HCT116 (cell line): ENCODE results near the gene ACTC1. TPM values are rescaled to one million over a fixed set of nuclear protein-coding genes. Genes with fewer than 3 reads are reported as not detected.

Experiments
- ATAC-seq: fragments of 200-7000 bp; cut with Tn5 transposase; 2 replicates; pipeline ENCODE4 v1.9.1; 2020; ENCODE audit warnings: mild to moderate bottlenecking, moderate library complexity
- BruUV-seq: library from RNA; stranded (reverse); fragments of 400-500 nt; replicated peaks from 2 replicates; lab custom pipeline; 2021; lab: Mats Ljungman, UMichigan
- CTCF ChIA-PET: fragments of 300-600 bp; sonication (Branson Sonifier 250); formaldehyde crosslinking; loops from one replicate; lab custom pipeline; 2021; ENCODE audit warnings: antibody characterized with exemption; lab: Charles Lee
- POLR2A ChIA-PET: fragments of 300-600, 350-600 bp; sonication (Branson Sonifier 250); formaldehyde crosslinking; loops from one replicate; lab custom pipeline; 2021; ENCODE audit warnings: antibody characterized with exemption; lab: Charles Lee
- RAD21 ChIA-PET, 2 experiments: fragments of 300-600 bp; sonication (Branson Sonifier 250); formaldehyde crosslinking; loops; one replicate each; lab custom pipeline; 2023; ENCODE audit warnings: low total read pairs in 2 of 2; ENCODE audit not compliant: uncharacterized antibody in 2 of 2, unreplicated experiment in 2 of 2, low non-redundant PET in 1 of 2; lab: Charles Lee
- DNase-seq: peaks from one replicate; pipeline ENCODE4 v3.0.0-alpha.2; 2010; ENCODE audit warnings: low read depth, low spot score
- H2AFZ ChIP-seq: fragments of 200-600 bp; shearing (Covaris generic), sonication (generic); 2 replicates; pipeline ENCODE4 v1.6.1; 2017; ENCODE audit warnings: low read depth, mixed run types, mixed read lengths, antibody characterized with exemption, low read length; ENCODE audit not compliant: poor library complexity, severe bottlenecking
- H3K27ac ChIP-seq: 2 replicates; pipeline ENCODE4 v1.5.1; 2012; ENCODE audit warnings: low read depth, low read length
- H3K27me3 ChIP-seq: fragments of 200-600 bp; sonication (generic); 2 replicates; pipeline ENCODE4 v1.6.1; 2016; ENCODE audit warnings: mixed run types, low read length, mixed read lengths; ENCODE audit not compliant: insufficient read depth
- H3K36me3 ChIP-seq, 2 experiments: fragments of 200-500 bp in 1 of 2; fragments of 200-600 bp in 1 of 2; sonication (Bioruptor generic) in 1 of 2; sonication (generic) in 1 of 2; 2 replicates each; pipeline versions ENCODE4 v1.5.1 to v1.6.1; 2014 to 2016; ENCODE audit warnings: low read length in 2 of 2, inconsistent platforms in 1 of 2, mixed read lengths in 1 of 2, mixed run types in 1 of 2; ENCODE audit not compliant: insufficient read depth in 2 of 2, control insufficient read depth in 1 of 2
- H3K4me1 ChIP-seq, 2 experiments: fragments of 200-600 bp in 1 of 2; sonication (generic) in 1 of 2; 2 replicates each; pipeline versions ENCODE4 v1.5.1 to v1.6.1; 2012 to 2017; ENCODE audit warnings: low read length in 2 of 2, inconsistent platforms in 1 of 2, mild to moderate bottlenecking in 1 of 2, mixed read lengths in 1 of 2, mixed run types in 1 of 2, moderate library complexity in 1 of 2; ENCODE audit not compliant: insufficient read depth in 2 of 2, control insufficient read depth in 1 of 2
- H3K4me2 ChIP-seq: fragments of 200-600 bp; sonication (generic); 2 replicates; pipeline ENCODE4 v1.6.1; 2017; ENCODE audit warnings: mixed run types, low read length, mixed read lengths
- H3K4me3 ChIP-seq, 2 experiments: fragments of 200-600 bp in 1 of 2; sonication (generic) in 1 of 2; replicated peaks in 1 of 2; 2 replicates each; pipeline ENCODE4 v1.5.1; 2011 to 2016; ENCODE audit warnings: low read length in 2 of 2, control low read depth in 1 of 2, low read depth in 1 of 2, mild to moderate bottlenecking in 1 of 2, mixed read lengths in 1 of 2, mixed run types in 1 of 2
- H3K79me2 ChIP-seq: fragments of 200-600 bp; sonication (generic); 2 replicates; pipeline ENCODE4 v1.6.1; 2017; ENCODE audit warnings: mild to moderate bottlenecking, mixed run types, low read length, moderate library complexity, mixed read lengths; ENCODE audit not compliant: insufficient read depth
- H3K9ac ChIP-seq: fragments of 200-600 bp; sonication (generic); 2 replicates; pipeline ENCODE4 v1.6.1; 2016; ENCODE audit warnings: low read length, mixed read lengths
- H3K9me2 ChIP-seq: fragments of 200-600 bp; sonication (generic), shearing (Covaris generic); 2 replicates; pipeline ENCODE4 v1.6.1; 2017; ENCODE audit warnings: mixed run types, mild to moderate bottlenecking, moderate library complexity; ENCODE audit not compliant: insufficient read depth
- H3K9me3 ChIP-seq, 2 experiments: fragments of 200-500 bp in 1 of 2; fragments of 200-600 bp in 1 of 2; sonication (Bioruptor generic) in 1 of 2; sonication (generic) in 1 of 2; 2 replicates each; pipeline ENCODE4 v1.6.1; 2014 to 2017; ENCODE audit warnings: low read length in 2 of 2, mixed read lengths in 2 of 2, inconsistent platforms in 1 of 2, low read depth in 1 of 2, mild to moderate bottlenecking in 1 of 2, mixed run types in 1 of 2, moderate library complexity in 1 of 2; ENCODE audit not compliant: control insufficient read depth in 1 of 2, insufficient read depth in 1 of 2
- H4K20me1 ChIP-seq: fragments of 200-600 bp; sonication (generic), shearing (Covaris generic); 2 replicates; pipeline ENCODE4 v1.6.1; 2017; ENCODE audit warnings: mixed run types, mild to moderate bottlenecking, moderate library complexity; ENCODE audit not compliant: insufficient read depth
- CBX3 ChIP-seq: IDR thresholded peaks from 2 replicates; pipeline ENCODE4 v1.6.1; 2012; ENCODE audit warnings: low read depth
- EGR1 ChIP-seq: IDR thresholded peaks from 2 replicates; pipeline ENCODE4 v1.6.1; 2012; ENCODE audit warnings: low read depth
- FOSL1 ChIP-seq: IDR thresholded peaks from 2 replicates; pipeline ENCODE4 v1.6.1; 2012; ENCODE audit warnings: low read depth
- POLR2A ChIP-seq: IDR thresholded peaks from 2 replicates; pipeline ENCODE4 v1.7.0; 2011; ENCODE audit warnings: borderline replicate concordance; ENCODE audit not compliant: insufficient read depth, insufficient read length; ENCODE audit errors: extremely low read depth
- POLR2AphosphoS5 ChIP-seq: IDR thresholded peaks from 2 replicates; pipeline ENCODE4 v1.6.1; 2011; ENCODE audit warnings: mild to moderate bottlenecking, low read depth, low read length, moderate library complexity
- RAD21 ChIP-seq: IDR thresholded peaks from 2 replicates; pipeline ENCODE4 v1.6.1; 2012; ENCODE audit warnings: low read depth, mild to moderate bottlenecking
- SIN3A ChIP-seq: IDR thresholded peaks from 2 replicates; pipeline ENCODE4 v1.6.1; 2012; ENCODE audit warnings: low read depth
- SP1 ChIP-seq: IDR thresholded peaks from 2 replicates; pipeline ENCODE4 v1.6.1; 2012; ENCODE audit warnings: low read depth
- SRF ChIP-seq: IDR thresholded peaks from 2 replicates; pipeline ENCODE4 v1.6.1; 2012; ENCODE audit warnings: low read depth
- TCF7L2 ChIP-seq: IDR thresholded peaks from 2 replicates; pipeline ENCODE4 v1.7.0; 2011; ENCODE audit warnings: borderline replicate concordance, inconsistent platforms; ENCODE audit not compliant: insufficient read depth, insufficient read length; ENCODE audit errors: extremely low read depth
- YY1 ChIP-seq: IDR thresholded peaks from 2 replicates; pipeline ENCODE4 v1.6.1; 2011; ENCODE audit warnings: low read length, low read depth, moderate library complexity, mild to moderate bottlenecking; ENCODE audit not compliant: insufficient replicate concordance; ENCODE audit errors: extremely low read depth
- intact Hi-C: fragments of 100-400 bp; cut with micrococcal nuclease; formaldehyde crosslinking; loops from 2 replicates; pipeline ENCODE4 v1.10.0; 2022
- total RNA-seq: library from RNA; stranded (reverse); gene quantifications from one replicate; pipeline ENCODE4 v1.2.1, GENCODE V29; 2021; ENCODE audit not compliant: unreplicated experiment
- TF ChIP-seq, protein P1 (sequence below): IDR thresholded peaks from 2 replicates; pipeline ENCODE4 v1.6.1; 2012
- TF ChIP-seq, protein P2 (sequence below), 3 experiments: fragments of 200-600 bp in 1 of 3; sonication (generic) in 1 of 3; IDR thresholded peaks in 2 of 3; conservative IDR thresholded peaks in 1 of 3; 2 replicates each; pipeline ENCODE4 v1.5.1; 2012 to 2017; ENCODE audit warnings: low read depth in 2 of 3, low read length in 2 of 3, antibody characterized with exemption in 1 of 3, borderline replicate concordance in 1 of 3, control low read depth in 1 of 3, mild to moderate bottlenecking in 1 of 3, mixed read lengths in 1 of 3, mixed run types in 1 of 3, moderate library complexity in 1 of 3; ENCODE audit not compliant: insufficient read depth in 1 of 3

Gene ACTC1
- total RNA-seq, 1 experiment from 2014 or later = not detected

DNA sequence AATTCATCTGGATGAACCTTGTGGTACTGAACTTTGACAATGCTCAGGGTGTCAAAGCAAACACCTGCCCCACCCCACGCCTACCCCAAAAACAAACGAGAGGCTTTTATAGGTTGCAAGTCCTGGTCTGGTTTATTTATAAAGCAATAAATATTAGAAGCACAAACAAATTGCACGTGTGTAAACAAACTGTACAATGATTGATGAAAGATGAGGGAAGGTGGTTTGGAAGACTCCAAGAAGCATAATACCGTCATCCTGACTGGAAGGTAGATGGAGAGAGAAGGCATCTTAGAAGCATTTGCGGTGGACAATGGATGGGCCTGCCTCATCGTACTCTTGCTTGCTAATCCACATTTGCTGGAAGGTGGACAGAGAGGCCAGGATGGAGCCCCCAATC lies 5.2 kb downstream of the ACTC1 start:
- Histone ChIP-seq H3K27me3 (peaks cover 68% of the 10 kb centered on the region), H3K9ac (no peak overlapping the region), H2AFZ (no peak overlapping the region), H3K9me2 (no peaks in the 10 kb centered on the region), H4K20me1 (no peaks in the 10 kb centered on the region), H3K4me2 (no peak overlapping the region), H3K9me3 (no peaks in the 10 kb centered on the region), H3K79me2 (no peaks in the 10 kb centered on the region), H3K4me1 (no peaks in the 10 kb centered on the region), H3K4me3 (no peak overlapping the region), H3K36me3 (no peaks in the 10 kb centered on the region), H3K27ac (no peak overlapping the region)
- CTCF ChIA-PET = no interaction called here
- TF ChIP-seq SIN3A = no peak
- no peak for TF ChIP-seq YY1
- TF ChIP-seq, protein P1, sequence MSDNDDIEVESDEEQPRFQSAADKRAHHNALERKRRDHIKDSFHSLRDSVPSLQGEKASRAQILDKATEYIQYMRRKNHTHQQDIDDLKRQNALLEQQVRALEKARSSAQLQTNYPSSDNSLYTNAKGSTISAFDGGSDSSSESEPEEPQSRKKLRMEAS = no peak
- TF ChIP-seq TCF7L2 = no peak
- TF ChIP-seq POLR2AphosphoS5 = no peak
- TF ChIP-seq POLR2A = no peak
- no peak for TF ChIP-seq SRF
- no peak for TF ChIP-seq CBX3
- TF ChIP-seq FOSL1 = no peak
- TF ChIP-seq EGR1 = no peak
- TF ChIP-seq SP1 = no peak
- TF ChIP-seq, protein P2, sequence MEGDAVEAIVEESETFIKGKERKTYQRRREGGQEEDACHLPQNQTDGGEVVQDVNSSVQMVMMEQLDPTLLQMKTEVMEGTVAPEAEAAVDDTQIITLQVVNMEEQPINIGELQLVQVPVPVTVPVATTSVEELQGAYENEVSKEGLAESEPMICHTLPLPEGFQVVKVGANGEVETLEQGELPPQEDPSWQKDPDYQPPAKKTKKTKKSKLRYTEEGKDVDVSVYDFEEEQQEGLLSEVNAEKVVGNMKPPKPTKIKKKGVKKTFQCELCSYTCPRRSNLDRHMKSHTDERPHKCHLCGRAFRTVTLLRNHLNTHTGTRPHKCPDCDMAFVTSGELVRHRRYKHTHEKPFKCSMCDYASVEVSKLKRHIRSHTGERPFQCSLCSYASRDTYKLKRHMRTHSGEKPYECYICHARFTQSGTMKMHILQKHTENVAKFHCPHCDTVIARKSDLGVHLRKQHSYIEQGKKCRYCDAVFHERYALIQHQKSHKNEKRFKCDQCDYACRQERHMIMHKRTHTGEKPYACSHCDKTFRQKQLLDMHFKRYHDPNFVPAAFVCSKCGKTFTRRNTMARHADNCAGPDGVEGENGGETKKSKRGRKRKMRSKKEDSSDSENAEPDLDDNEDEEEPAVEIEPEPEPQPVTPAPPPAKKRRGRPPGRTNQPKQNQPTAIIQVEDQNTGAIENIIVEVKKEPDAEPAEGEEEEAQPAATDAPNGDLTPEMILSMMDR (IDR thresholded peaks at IDR 0.05 in 2 of 3, conservative IDR thresholded peaks at IDR 0.05 in 1 of 3; ENCODE audit: borderline replicate concordance in 1 of 3, insufficient read depth in 1 of 3, low read depth in 2 of 3, low read length in 2 of 3) = no peak
- TF ChIP-seq RAD21 = no peak
- DNase-seq = no peak
- POLR2A ChIA-PET = no interaction called here
- intact Hi-C loops = no loop called here
- RAD21 ChIA-PET = no interaction called here
- no TSS peak for BruUV-seq
- no peak for ATAC-seq
